Sigmoid colon (tissue), 4 donors: ENCODE results near the gene RANBP17.

ENCODE experiments used
- CTCF ChIP-seq, 4 experiments: fragments of 450-650 bp in 3 of 4; fragments of 200-600 bp in 1 of 4; IDR thresholded peaks; one replicate each; pipeline ENCODE4 v1.5.1; 2016 to 2019; ENCODE audit warnings: antibody characterized with exemption in 4 of 4, mild to moderate bottlenecking in 3 of 4, moderate library complexity in 2 of 4
- EP300 ChIP-seq, 4 donors: sonication (generic); formaldehyde crosslinking; IDR thresholded peaks; one replicate each; pipeline ENCODE4 v1.6.1; 2017; ENCODE audit warnings: antibody characterized with exemption in 4 of 4
- POLR2A ChIP-seq, 2 donors: fragments of 450-650 bp; IDR thresholded peaks; one replicate each; pipeline ENCODE4 v1.6.1; 2016; ENCODE audit warnings: antibody characterized with exemption in 2 of 2, mild to moderate bottlenecking in 2 of 2, moderate library complexity in 2 of 2
- POLR2AphosphoS5 ChIP-seq, 4 donors: sonication (generic); formaldehyde crosslinking; IDR thresholded peaks; one replicate each; pipeline ENCODE4 v1.6.1; 2017; ENCODE audit warnings: antibody characterized with exemption in 4 of 4

GRCh38 chr5:171236651-171237050 is 374.8 kb downstream of the RANBP17 start:
- TF ChIP-seq CTCF (IDR thresholded peaks at IDR 0.05) (no peak), POLR2AphosphoS5 (IDR thresholded peaks at IDR 0.05) (no peak), EP300 (IDR thresholded peaks at IDR 0.05) (no peak), POLR2A (IDR thresholded peaks at IDR 0.05) (no peak)
